ENCODE results near the gene TPSAB1.

TPSAB1 gene

DNA sequence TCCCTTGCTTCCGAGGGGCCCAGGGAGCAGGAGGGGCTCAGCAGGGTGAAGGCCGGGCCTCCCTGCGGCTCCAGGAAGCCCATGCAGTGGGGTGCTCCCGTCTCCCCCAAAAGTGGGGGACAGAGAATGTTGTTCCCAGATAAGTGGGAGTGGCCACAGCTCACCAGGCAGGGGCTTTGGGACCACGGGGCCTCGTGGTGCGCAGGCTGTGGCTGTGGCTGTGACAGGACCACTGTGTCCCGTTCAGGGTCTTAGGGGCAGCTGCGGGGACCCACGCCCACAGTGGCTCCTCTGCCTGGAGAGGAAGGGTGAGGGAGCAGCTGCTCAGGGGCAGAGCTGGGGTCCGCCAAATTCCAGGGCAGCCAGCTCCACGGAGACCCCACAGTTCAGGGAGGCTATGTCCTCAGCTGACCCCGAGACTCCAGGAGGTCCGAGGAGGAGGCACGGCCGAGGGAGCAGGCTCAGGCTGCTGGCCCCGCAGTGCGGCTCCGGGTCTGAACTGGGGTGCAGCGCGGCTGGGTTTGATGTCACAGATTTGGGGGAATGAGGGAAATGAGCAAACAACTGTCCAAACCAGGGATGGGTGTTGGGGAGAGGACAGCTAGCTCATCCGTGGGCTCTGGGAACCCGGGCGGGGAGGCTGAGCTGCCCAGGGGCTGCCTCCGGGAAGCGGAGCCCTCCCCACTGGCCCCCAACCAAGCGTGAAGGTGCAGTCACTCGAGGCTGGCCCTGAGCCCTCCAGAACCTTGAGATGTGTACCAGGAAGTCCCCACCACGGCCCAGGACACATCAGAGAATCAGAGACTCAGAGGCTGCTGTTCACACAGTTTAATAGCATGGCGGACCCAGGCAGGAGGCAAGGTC, 38.8 kb downstream of the TPSAB1 start:
- ATAC-seq: no peak
- TF ChIP-seq ZNF70 (CRISPR knock-in tag; IDR thresholded peaks at IDR 0.05) (no peak), GLIS3 (CRISPR knock-in tag; IDR thresholded peaks at IDR 0.05) (no peak), ARNTL (CRISPR knock-in tag; IDR thresholded peaks at IDR 0.05; ENCODE audit: borderline replicate concordance, low read depth) (no peak)

DNA sequence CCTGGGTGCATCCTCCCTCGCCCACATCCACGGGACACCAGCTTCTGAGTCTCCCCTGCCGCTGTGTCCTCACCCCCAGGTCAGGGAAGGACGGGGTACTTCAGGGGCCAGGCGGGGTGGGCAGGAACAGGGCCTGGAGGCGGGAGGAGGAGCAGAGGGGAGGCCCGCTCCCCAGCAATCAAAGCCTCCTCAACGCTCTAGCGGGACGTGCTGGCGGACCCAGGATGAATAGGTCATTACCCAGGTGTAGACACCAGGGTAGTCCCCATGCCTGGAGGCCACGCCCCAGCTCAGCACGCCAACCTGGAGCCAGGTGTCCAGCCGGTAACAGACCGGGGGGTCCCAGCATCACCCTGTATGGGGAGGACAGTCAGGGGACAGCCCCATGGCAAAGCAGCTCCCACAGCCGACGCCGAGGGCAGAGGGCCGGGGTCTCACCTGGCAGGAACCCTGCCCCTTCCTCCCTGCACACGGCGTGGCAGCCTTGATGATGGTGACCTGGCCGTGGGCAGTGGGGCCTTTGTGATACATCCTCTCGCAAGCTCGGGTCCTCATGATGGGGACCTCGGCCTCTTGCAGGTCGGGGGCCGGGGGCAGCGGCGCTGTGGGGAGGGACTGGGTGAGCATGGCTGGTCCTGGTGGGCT, 39.6 kb downstream of the TPSAB1 start:
- TF ChIP-seq ARNTL (CRISPR knock-in tag; IDR thresholded peaks at IDR 0.05; ENCODE audit: borderline replicate concordance, low read depth): no peak
- no peak for TF ChIP-seq SNAI2 (CRISPR knock-in tag; IDR thresholded peaks at IDR 0.05)
- TF ChIP-seq, protein P1, sequence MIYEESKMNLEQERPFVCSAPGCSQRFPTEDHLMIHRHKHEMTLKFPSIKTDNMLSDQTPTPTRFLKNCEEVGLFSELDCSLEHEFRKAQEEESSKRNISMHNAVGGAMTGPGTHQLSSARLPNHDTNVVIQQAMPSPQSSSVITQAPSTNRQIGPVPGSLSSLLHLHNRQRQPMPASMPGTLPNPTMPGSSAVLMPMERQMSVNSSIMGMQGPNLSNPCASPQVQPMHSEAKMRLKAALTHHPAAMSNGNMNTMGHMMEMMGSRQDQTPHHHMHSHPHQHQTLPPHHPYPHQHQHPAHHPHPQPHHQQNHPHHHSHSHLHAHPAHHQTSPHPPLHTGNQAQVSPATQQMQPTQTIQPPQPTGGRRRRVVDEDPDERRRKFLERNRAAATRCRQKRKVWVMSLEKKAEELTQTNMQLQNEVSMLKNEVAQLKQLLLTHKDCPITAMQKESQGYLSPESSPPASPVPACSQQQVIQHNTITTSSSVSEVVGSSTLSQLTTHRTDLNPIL (CRISPR knock-in tag; IDR thresholded peaks at IDR 0.05; ENCODE audit: low read depth): no peak
- TF ChIP-seq ZNF8 (CRISPR knock-in tag; IDR thresholded peaks at IDR 0.05): no peak
- TF ChIP-seq GLIS3 (CRISPR knock-in tag; IDR thresholded peaks at IDR 0.05): no peak
- TF ChIP-seq ISL1 (CRISPR knock-in tag; IDR thresholded peaks at IDR 0.05): no peak
- TF ChIP-seq ESRRG (CRISPR knock-in tag; IDR thresholded peaks at IDR 0.05): no peak
- TF ChIP-seq, protein P2, sequence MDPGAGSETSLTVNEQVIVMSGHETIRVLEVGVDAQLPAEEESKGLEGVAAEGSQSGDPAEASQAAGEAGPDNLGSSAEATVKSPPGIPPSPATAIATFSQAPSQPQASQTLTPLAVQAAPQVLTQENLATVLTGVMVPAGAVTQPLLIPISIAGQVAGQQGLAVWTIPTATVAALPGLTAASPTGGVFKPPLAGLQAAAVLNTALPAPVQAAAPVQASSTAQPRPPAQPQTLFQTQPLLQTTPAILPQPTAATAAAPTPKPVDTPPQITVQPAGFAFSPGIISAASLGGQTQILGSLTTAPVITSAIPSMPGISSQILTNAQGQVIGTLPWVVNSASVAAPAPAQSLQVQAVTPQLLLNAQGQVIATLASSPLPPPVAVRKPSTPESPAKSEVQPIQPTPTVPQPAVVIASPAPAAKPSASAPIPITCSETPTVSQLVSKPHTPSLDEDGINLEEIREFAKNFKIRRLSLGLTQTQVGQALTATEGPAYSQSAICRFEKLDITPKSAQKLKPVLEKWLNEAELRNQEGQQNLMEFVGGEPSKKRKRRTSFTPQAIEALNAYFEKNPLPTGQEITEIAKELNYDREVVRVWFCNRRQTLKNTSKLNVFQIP (CRISPR knock-in tag; IDR thresholded peaks at IDR 0.05; ENCODE audit: borderline replicate concordance, low read depth): no peak
- TF ChIP-seq CSDC2 (CRISPR knock-in tag; IDR thresholded peaks at IDR 0.05): no peak
- TF ChIP-seq, protein P3, sequence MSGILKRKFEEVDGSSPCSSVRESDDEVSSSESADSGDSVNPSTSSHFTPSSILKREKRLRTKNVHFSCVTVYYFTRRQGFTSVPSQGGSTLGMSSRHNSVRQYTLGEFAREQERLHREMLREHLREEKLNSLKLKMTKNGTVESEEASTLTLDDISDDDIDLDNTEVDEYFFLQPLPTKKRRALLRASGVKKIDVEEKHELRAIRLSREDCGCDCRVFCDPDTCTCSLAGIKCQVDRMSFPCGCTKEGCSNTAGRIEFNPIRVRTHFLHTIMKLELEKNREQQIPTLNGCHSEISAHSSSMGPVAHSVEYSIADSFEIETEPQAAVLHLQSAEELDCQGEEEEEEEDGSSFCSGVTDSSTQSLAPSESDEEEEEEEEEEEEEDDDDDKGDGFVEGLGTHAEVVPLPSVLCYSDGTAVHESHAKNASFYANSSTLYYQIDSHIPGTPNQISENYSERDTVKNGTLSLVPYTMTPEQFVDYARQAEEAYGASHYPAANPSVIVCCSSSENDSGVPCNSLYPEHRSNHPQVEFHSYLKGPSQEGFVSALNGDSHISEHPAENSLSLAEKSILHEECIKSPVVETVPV (CRISPR knock-in tag; IDR thresholded peaks at IDR 0.05): no peak
- TF ChIP-seq, protein P4, sequence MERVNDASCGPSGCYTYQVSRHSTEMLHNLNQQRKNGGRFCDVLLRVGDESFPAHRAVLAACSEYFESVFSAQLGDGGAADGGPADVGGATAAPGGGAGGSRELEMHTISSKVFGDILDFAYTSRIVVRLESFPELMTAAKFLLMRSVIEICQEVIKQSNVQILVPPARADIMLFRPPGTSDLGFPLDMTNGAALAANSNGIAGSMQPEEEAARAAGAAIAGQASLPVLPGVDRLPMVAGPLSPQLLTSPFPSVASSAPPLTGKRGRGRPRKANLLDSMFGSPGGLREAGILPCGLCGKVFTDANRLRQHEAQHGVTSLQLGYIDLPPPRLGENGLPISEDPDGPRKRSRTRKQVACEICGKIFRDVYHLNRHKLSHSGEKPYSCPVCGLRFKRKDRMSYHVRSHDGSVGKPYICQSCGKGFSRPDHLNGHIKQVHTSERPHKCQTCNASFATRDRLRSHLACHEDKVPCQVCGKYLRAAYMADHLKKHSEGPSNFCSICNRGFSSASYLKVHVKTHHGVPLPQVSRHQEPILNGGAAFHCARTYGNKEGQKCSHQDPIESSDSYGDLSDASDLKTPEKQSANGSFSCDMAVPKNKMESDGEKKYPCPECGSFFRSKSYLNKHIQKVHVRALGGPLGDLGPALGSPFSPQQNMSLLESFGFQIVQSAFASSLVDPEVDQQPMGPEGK (CRISPR knock-in tag; IDR thresholded peaks at IDR 0.05; ENCODE audit: borderline replicate concordance): no peak
- no peak for TF ChIP-seq PPARA (CRISPR knock-in tag; IDR thresholded peaks at IDR 0.05; ENCODE audit: borderline replicate concordance)
- TF ChIP-seq ZFP3 (CRISPR knock-in tag; IDR thresholded peaks at IDR 0.05): no peak
- no peak for TF ChIP-seq ZNF565 (CRISPR knock-in tag; conservative IDR thresholded peaks at IDR 0.05; ENCODE audit: low read depth)
- TF ChIP-seq ZNF70 (CRISPR knock-in tag; IDR thresholded peaks at IDR 0.05): no peak
- TF ChIP-seq TOX (CRISPR knock-in tag; IDR thresholded peaks at IDR 0.05; ENCODE audit: borderline replicate concordance): no peak
- TF ChIP-seq TSHZ2 (CRISPR knock-in tag; IDR thresholded peaks at IDR 0.05): no peak
- TF ChIP-seq RARB (CRISPR knock-in tag; IDR thresholded peaks at IDR 0.05): no peak
- TF ChIP-seq TCF4 (CRISPR knock-in tag; IDR thresholded peaks at IDR 0.05; ENCODE audit: borderline replicate concordance): no peak
- no peak for TF ChIP-seq ZC3H10 (CRISPR knock-in tag; IDR thresholded peaks at IDR 0.05)
- no peak for ATAC-seq

Data from SK-N-SH treated with all-trans-retinoic acid at 6 μM for 48 hours (cell line).